ENCODE measurements around the gene LAX1. TPM values are rescaled to one million over a fixed set of nuclear protein-coding genes. Genes with fewer than 3 reads are reported as not detected.

LAX1 gene
- polyA plus RNA-seq, 2 of the 4 experiments (the other 2 are of a cell fraction): not detected

DNA sequence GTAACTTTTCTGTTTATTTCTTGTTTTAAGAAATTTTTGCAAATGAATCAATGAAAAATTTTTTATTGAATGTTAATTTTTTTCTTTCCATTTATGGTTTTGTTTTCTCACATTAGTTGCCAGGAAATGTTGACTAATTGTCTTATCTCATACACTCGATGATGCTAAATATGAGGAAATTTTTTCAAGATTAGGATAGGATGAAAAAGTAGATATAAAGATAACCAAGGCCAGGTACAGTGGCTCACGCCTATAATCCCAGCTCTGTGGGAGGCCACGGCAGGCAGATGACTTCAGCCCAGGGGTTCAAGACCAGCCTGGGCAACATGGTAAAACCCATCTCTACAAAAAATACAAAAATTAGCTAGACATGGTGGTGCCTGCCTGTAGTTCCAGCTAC lies 12.6 kb downstream of the LAX1 start:
- Histone ChIP-seq H3K4me2 (no peak overlapping the region), H3K4me3 (no peak overlapping the region), H3K9me3 (no peaks in the 10 kb centered on the region), H3K27ac (no peak overlapping the region), H3K4me1 (no peaks in the 10 kb centered on the region)
- CTCF ChIA-PET: interaction anchor here (1.0 to 1.8 kb wide), 5 partner anchors 9 to 273 kb away, joined by 3 to 9 read pairs (median 4); no protein-coding TSS in a partner anchor
- DNase-seq (ENCODE audit: low read depth in 1 of 2, low spot score in 1 of 2) (no peak), FAIRE-seq (no peak), ATAC-seq (no peak)
- 66% methylated on average over 3 of the region's 3 CpGs for WGBS (ENCODE audit: missing lambda C conversion rate)
- TF ChIP-seq ZNF302 (CRISPR knock-in tag; IDR thresholded peaks at IDR 0.05) (no peak), SREBF2 (IDR thresholded peaks at IDR 0.05) (no peak), ZC3H11A (IDR thresholded peaks at IDR 0.05) (no peak), BHLHE40 (IDR thresholded peaks at IDR 0.05; ENCODE audit: low read depth, low read length) (no peak), PHF8 (IDR thresholded peaks at IDR 0.05; ENCODE audit: borderline replicate concordance, low read depth) (no peak), RAD21 (conservative IDR thresholded peaks at IDR 0.05 in 1 of 2, IDR thresholded peaks at IDR 0.05 in 1 of 2) (no peak), HOXA7 (CRISPR knock-in tag; IDR thresholded peaks at IDR 0.05) (no peak), JUNB (IDR thresholded peaks at IDR 0.05) (no peak), GATA3 (IDR thresholded peaks at IDR 0.05; ENCODE audit: borderline replicate concordance) (no peak), FOSL2 (IDR thresholded peaks at IDR 0.05) (no peak), FOSL2 (CRISPR knock-in tag; IDR thresholded peaks at IDR 0.05) (no peak), HDAC2 (IDR thresholded peaks at IDR 0.05) (no peak), CHD2 (IDR thresholded peaks at IDR 0.05; ENCODE audit: low read length, partially characterized antibody) (no peak), POLR2AphosphoS2 (conservative IDR thresholded peaks at IDR 0.05; ENCODE audit: low read length) (no peak), ESRRA (IDR thresholded peaks at IDR 0.05; ENCODE audit: borderline replicate concordance, low read length) (no peak)
- TF ChIP-seq, protein P1, sequence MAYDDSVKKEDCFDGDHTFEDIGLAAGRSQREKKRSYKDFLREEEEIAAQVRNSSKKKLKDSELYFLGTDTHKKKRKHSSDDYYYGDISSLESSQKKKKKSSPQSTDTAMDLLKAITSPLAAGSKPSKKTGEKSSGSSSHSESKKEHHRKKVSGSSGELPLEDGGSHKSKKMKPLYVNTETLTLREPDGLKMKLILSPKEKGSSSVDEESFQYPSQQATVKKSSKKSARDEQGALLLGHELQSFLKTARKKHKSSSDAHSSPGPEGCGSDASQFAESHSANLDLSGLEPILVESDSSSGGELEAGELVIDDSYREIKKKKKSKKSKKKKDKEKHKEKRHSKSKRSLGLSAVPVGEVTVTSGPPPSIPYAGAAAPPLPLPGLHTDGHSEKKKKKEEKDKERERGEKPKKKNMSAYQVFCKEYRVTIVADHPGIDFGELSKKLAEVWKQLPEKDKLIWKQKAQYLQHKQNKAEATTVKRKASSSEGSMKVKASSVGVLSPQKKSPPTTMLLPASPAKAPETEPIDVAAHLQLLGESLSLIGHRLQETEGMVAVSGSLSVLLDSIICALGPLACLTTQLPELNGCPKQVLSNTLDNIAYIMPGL (CRISPR knock-in tag; IDR thresholded peaks at IDR 0.05; ENCODE audit: borderline replicate concordance): no peak
- TF ChIP-seq, protein P2, sequence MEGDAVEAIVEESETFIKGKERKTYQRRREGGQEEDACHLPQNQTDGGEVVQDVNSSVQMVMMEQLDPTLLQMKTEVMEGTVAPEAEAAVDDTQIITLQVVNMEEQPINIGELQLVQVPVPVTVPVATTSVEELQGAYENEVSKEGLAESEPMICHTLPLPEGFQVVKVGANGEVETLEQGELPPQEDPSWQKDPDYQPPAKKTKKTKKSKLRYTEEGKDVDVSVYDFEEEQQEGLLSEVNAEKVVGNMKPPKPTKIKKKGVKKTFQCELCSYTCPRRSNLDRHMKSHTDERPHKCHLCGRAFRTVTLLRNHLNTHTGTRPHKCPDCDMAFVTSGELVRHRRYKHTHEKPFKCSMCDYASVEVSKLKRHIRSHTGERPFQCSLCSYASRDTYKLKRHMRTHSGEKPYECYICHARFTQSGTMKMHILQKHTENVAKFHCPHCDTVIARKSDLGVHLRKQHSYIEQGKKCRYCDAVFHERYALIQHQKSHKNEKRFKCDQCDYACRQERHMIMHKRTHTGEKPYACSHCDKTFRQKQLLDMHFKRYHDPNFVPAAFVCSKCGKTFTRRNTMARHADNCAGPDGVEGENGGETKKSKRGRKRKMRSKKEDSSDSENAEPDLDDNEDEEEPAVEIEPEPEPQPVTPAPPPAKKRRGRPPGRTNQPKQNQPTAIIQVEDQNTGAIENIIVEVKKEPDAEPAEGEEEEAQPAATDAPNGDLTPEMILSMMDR (IDR thresholded peaks at IDR 0.05): no peak
- POLR2A ChIA-PET: no interaction called here

DNA sequence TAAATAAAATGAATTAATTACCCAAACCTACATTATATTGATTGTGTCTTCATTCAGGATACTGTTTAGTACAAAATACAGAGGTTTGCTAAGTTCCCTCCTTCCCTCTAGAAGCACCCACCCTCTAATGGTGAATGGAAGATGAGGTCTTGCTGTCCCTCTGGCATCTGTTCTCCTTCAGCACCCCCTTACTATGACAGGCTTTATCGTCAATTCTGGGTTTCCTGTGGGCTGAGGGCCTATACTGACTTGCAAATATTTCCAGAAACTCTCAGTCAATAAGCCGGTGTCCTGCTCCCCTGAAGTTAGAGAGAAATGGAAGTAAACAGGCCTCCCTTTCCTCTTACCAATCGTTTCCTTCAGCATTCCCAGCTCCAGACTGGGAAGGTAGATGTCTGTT lies 13.2 kb downstream of the LAX1 start:
- no peak for ATAC-seq
- H3K9me3 ChIP-seq: no peaks in the 10 kb centered on the region
- no peak overlapping the region for H3K27ac ChIP-seq
- H3K4me3 ChIP-seq: no peak overlapping the region
- ChIA-PET POLR2A (no interaction called here), CTCF (interaction anchor here (1.4 kb wide), 1 partner anchor 51 kb away, joined by 3 read pairs; no protein-coding TSS in a partner anchor)
- no peak for FAIRE-seq
- no peaks in the 10 kb centered on the region for H3K4me1 ChIP-seq
- no peak for DNase-seq (ENCODE audit: low read depth in 1 of 2, low spot score in 1 of 2)
- WGBS (ENCODE audit: missing lambda C conversion rate): 72% methylated on average over 3 of the region's 3 CpGs
- no peak overlapping the region for H3K4me2 ChIP-seq
- TF ChIP-seq, protein P3, sequence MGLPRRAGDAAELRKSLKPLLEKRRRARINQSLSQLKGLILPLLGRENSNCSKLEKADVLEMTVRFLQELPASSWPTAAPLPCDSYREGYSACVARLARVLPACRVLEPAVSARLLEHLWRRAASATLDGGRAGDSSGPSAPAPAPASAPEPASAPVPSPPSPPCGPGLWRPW (IDR thresholded peaks at IDR 0.05): no peak
- TF ChIP-seq, protein P4, sequence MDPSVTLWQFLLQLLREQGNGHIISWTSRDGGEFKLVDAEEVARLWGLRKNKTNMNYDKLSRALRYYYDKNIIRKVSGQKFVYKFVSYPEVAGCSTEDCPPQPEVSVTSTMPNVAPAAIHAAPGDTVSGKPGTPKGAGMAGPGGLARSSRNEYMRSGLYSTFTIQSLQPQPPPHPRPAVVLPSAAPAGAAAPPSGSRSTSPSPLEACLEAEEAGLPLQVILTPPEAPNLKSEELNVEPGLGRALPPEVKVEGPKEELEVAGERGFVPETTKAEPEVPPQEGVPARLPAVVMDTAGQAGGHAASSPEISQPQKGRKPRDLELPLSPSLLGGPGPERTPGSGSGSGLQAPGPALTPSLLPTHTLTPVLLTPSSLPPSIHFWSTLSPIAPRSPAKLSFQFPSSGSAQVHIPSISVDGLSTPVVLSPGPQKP (IDR thresholded peaks at IDR 0.05; ENCODE audit: low read depth, low read length): no peak
- TF ChIP-seq GATA3 (IDR thresholded peaks at IDR 0.05; ENCODE audit: borderline replicate concordance) (no peak), ZC3H11A (IDR thresholded peaks at IDR 0.05) (no peak), CEBPB (IDR thresholded peaks at IDR 0.05) (no peak), RNF2 (IDR thresholded peaks at IDR 0.05; ENCODE audit: borderline replicate concordance, low read depth) (no peak), HDAC2 (IDR thresholded peaks at IDR 0.05) (no peak), JUN (IDR thresholded peaks at IDR 0.05) (no peak), FOSL2 (IDR thresholded peaks at IDR 0.05) (no peak), FOSL2 (CRISPR knock-in tag; IDR thresholded peaks at IDR 0.05) (no peak), HOXB5 (CRISPR knock-in tag; IDR thresholded peaks at IDR 0.05) (no peak), TP53 (CRISPR knock-in tag; IDR thresholded peaks at IDR 0.05) (no peak), FOXS1 (CRISPR knock-in tag; IDR thresholded peaks at IDR 0.05) (no peak), POLR2AphosphoS2 (conservative IDR thresholded peaks at IDR 0.05; ENCODE audit: low read length) (no peak)
- TF ChIP-seq, protein P5, sequence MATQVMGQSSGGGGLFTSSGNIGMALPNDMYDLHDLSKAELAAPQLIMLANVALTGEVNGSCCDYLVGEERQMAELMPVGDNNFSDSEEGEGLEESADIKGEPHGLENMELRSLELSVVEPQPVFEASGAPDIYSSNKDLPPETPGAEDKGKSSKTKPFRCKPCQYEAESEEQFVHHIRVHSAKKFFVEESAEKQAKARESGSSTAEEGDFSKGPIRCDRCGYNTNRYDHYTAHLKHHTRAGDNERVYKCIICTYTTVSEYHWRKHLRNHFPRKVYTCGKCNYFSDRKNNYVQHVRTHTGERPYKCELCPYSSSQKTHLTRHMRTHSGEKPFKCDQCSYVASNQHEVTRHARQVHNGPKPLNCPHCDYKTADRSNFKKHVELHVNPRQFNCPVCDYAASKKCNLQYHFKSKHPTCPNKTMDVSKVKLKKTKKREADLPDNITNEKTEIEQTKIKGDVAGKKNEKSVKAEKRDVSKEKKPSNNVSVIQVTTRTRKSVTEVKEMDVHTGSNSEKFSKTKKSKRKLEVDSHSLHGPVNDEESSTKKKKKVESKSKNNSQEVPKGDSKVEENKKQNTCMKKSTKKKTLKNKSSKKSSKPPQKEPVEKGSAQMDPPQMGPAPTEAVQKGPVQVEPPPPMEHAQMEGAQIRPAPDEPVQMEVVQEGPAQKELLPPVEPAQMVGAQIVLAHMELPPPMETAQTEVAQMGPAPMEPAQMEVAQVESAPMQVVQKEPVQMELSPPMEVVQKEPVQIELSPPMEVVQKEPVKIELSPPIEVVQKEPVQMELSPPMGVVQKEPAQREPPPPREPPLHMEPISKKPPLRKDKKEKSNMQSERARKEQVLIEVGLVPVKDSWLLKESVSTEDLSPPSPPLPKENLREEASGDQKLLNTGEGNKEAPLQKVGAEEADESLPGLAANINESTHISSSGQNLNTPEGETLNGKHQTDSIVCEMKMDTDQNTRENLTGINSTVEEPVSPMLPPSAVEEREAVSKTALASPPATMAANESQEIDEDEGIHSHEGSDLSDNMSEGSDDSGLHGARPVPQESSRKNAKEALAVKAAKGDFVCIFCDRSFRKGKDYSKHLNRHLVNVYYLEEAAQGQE (IDR thresholded peaks at IDR 0.05): no peak
- TF ChIP-seq, protein P6, sequence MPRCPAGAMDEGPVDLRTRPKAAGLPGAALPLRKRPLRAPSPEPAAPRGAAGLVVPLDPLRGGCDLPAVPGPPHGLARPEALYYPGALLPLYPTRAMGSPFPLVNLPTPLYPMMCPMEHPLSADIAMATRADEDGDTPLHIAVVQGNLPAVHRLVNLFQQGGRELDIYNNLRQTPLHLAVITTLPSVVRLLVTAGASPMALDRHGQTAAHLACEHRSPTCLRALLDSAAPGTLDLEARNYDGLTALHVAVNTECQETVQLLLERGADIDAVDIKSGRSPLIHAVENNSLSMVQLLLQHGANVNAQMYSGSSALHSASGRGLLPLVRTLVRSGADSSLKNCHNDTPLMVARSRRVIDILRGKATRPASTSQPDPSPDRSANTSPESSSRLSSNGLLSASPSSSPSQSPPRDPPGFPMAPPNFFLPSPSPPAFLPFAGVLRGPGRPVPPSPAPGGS (IDR thresholded peaks at IDR 0.05): no peak
